Ishikawa (cell line): ENCODE measurements around the gene NCOA7.

Experiments
- CEBPB ChIP-seq: IDR thresholded peaks from 2 replicates; pipeline ENCODE4 v1.6.1; 2012
- CREB1 ChIP-seq: IDR thresholded peaks from 2 replicates; pipeline ENCODE4 v1.6.1; 2012; ENCODE audit warnings: low read depth
- EGR1 ChIP-seq: IDR thresholded peaks from 2 replicates; pipeline ENCODE4 v1.6.1; 2012
- EP300 ChIP-seq: IDR thresholded peaks from 2 replicates; pipeline ENCODE4 v1.6.1; 2012; ENCODE audit warnings: borderline replicate concordance
- FOXM1 ChIP-seq: IDR thresholded peaks from 2 replicates; pipeline ENCODE4 v1.6.1; 2012; ENCODE audit warnings: low read depth, borderline replicate concordance
- NFIC ChIP-seq: IDR thresholded peaks from 2 replicates; pipeline ENCODE4 v1.6.1; 2012
- RAD21 ChIP-seq: IDR thresholded peaks from 2 replicates; pipeline ENCODE4 v1.6.1; 2012; ENCODE audit warnings: low read depth
- TAF1 ChIP-seq: IDR thresholded peaks from 2 replicates; pipeline ENCODE4 v1.6.1; 2012; ENCODE audit warnings: low read depth, mild to moderate bottlenecking
- TCF12 ChIP-seq: IDR thresholded peaks from 2 replicates; pipeline ENCODE4 v1.6.1; 2012; ENCODE audit warnings: low read depth
- TEAD4 ChIP-seq: IDR thresholded peaks from 2 replicates; pipeline ENCODE4 v1.6.1; 2012
- YY1 ChIP-seq: IDR thresholded peaks from 2 replicates; pipeline ENCODE4 v1.6.1; 2012; ENCODE audit warnings: low read depth
- ZBTB7A ChIP-seq: IDR thresholded peaks from 2 replicates; pipeline ENCODE4 v1.6.1; 2012; ENCODE audit warnings: low read depth
- TF ChIP-seq, protein P1 (sequence below): IDR thresholded peaks from 2 replicates; pipeline ENCODE4 v1.6.1; 2012
- TF ChIP-seq, protein P2 (sequence below): IDR thresholded peaks from 2 replicates; pipeline ENCODE4 v1.6.1; 2012
- TF ChIP-seq, protein P3 (sequence below): IDR thresholded peaks from 2 replicates; pipeline ENCODE4 v1.6.1; 2012; ENCODE audit warnings: low read depth, mild to moderate bottlenecking

Gene NCOA7

DNA sequence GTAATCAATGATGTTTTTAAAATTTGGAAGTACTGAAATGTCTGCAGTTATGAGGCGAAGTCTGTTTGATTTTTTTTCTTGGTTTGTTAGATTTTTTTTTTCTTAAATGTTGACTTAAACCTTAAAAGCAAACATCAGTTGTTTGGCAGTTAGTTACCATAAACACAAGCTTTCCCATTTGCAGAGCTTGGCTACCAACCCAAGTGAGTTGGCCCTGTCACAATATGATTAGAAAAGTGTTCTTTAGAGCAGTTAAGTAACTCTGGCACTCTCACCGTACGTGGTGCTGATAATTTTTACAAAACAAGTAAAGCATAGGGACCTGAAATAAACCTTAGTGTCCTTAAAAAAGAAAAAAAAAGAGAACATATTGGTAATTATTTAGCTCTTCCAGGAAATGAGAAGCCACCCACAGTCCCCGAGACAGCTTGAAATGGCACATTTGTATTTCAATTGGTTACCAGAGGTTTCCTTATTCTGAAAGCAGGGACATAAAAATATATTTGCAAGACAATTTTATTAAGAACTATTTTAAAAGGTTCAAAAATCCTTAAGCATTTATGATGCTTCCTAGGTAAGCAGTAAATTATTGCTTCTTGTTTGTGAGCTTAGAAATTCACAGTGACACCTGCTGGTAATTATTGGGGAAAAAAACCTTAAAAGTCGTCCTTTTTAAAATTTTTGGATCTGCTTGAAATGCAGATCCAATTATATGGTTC, 37.4 kb upstream of the NCOA7 start:
- TF ChIP-seq ZBTB7A (no peak), RAD21 (peak; percentile 41; the same call in 1 of the 2 replicates)

DNA sequence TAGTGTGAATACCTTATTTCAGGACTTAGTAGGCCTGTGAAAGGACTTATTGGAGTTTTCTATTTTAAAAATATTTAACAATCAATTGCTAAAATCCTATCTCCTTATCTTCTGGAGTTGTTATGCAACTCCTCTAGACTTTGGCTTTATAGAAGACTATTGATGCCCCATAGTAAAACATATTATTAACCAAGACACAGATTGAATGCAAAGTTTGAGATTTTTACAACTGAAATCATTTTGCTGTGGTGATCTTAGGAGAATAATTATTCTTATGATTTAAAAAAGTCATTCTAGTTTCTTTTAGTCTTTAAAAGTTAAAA, 36.9 kb upstream of the NCOA7 start:
- no peak for TF ChIP-seq NFIC
- no peak for TF ChIP-seq TCF12
- TF ChIP-seq TEAD4 = no peak
- TF ChIP-seq, protein P1, sequence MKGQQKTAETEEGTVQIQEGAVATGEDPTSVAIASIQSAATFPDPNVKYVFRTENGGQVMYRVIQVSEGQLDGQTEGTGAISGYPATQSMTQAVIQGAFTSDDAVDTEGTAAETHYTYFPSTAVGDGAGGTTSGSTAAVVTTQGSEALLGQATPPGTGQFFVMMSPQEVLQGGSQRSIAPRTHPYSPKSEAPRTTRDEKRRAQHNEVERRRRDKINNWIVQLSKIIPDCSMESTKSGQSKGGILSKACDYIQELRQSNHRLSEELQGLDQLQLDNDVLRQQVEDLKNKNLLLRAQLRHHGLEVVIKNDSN = no peak

DNA sequence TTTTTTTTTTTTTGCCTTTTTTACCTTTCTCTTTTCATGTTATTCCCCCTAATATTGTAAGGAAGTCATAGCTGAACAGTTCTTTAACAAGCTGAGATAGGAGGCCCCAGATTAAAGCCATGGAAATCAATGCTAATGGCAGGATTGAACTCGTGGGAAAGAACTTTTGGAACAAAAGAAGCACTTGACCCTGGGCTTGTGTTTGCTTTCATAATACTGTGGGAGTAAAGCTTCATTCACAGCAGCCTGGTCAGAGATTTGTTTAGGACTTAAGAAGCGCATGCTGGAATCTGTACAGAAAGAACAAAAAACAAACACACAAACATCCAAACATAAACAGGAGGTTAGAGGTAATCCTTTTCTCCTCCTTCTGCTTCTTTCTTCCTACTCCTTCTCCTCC, 36.2 kb upstream of the NCOA7 start:
- TF ChIP-seq, protein P2, sequence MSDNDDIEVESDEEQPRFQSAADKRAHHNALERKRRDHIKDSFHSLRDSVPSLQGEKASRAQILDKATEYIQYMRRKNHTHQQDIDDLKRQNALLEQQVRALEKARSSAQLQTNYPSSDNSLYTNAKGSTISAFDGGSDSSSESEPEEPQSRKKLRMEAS = no peak
- TF ChIP-seq TEAD4 = no peak
- no peak for TF ChIP-seq FOXM1
- TF ChIP-seq CEBPB = no peak
- TF ChIP-seq TCF12 = no peak
- TF ChIP-seq ZBTB7A = no peak
- no peak for TF ChIP-seq CREB1

DNA sequence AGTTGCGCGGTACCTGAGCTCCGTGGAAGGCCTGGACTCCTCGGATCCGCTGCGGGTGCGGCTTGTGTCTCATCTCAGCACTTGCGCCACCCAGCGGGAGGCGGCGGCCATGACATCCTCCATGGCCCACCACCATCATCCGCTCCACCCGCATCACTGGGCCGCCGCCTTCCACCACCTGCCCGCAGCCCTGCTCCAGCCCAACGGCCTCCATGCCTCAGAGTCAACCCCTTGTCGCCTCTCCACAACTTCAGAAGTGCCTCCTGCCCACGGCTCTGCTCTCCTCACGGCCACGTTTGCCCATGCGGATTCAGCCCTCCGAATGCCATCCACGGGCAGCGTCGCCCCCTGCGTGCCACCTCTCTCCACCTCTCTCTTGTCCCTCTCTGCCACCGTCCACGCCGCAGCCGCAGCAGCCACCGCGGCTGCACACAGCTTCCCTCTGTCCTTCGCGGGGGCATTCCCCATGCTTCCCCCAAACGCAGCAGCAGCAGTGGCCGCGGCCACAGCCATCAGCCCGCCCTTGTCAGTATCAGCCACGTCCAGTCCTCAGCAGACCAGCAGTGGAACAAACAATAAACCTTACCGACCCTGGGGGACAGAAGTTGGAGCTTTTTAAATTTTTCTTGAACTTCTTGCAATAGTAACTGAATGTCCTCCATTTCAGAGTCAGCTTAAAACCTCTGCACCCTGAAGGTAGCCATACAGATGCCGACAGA, 31.4 kb upstream of the NCOA7 start:
- TF ChIP-seq, protein P3, sequence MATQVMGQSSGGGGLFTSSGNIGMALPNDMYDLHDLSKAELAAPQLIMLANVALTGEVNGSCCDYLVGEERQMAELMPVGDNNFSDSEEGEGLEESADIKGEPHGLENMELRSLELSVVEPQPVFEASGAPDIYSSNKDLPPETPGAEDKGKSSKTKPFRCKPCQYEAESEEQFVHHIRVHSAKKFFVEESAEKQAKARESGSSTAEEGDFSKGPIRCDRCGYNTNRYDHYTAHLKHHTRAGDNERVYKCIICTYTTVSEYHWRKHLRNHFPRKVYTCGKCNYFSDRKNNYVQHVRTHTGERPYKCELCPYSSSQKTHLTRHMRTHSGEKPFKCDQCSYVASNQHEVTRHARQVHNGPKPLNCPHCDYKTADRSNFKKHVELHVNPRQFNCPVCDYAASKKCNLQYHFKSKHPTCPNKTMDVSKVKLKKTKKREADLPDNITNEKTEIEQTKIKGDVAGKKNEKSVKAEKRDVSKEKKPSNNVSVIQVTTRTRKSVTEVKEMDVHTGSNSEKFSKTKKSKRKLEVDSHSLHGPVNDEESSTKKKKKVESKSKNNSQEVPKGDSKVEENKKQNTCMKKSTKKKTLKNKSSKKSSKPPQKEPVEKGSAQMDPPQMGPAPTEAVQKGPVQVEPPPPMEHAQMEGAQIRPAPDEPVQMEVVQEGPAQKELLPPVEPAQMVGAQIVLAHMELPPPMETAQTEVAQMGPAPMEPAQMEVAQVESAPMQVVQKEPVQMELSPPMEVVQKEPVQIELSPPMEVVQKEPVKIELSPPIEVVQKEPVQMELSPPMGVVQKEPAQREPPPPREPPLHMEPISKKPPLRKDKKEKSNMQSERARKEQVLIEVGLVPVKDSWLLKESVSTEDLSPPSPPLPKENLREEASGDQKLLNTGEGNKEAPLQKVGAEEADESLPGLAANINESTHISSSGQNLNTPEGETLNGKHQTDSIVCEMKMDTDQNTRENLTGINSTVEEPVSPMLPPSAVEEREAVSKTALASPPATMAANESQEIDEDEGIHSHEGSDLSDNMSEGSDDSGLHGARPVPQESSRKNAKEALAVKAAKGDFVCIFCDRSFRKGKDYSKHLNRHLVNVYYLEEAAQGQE = no peak
- TF ChIP-seq FOXM1 = no peak
- no peak for TF ChIP-seq EGR1
- TF ChIP-seq TCF12 = no peak
- no peak for TF ChIP-seq ZBTB7A
- TF ChIP-seq NFIC = no peak
- TF ChIP-seq YY1 = no peak
- TF ChIP-seq RAD21 = no peak
- no peak for TF ChIP-seq CEBPB
- TF ChIP-seq TEAD4 = no peak
- no peak for TF ChIP-seq EP300
- TF ChIP-seq, protein P1 = no peak
- TF ChIP-seq, protein P2 = no peak
- no peak for TF ChIP-seq CREB1
- TF ChIP-seq TAF1 = no peak

DNA sequence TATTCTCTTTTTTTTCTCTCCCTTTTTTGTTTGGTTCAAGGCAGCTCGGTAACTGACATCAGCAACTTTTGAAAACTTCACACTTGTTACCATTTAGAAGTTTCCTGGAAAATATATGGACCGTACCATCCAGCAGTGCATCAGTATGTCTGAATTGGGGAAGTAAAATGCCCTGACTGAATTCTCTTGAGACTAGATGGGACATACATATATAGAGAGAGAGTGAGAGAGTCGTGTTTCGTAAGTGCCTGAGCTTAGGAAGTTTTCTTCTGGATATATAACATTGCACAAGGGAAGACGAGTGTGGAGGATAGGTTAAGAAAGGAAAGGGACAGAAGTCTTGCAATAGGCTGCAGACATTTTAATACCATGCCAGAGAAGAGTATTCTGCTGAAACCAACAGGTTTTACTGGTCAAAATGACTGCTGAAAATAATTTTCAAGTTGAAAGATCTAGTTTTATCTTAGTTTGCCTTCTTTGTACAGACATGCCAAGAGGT, 30.8 kb upstream of the NCOA7 start:
- TF ChIP-seq, protein P1 = no peak
- TF ChIP-seq CEBPB = no peak
- no peak for TF ChIP-seq NFIC
- TF ChIP-seq TCF12 = no peak

DNA sequence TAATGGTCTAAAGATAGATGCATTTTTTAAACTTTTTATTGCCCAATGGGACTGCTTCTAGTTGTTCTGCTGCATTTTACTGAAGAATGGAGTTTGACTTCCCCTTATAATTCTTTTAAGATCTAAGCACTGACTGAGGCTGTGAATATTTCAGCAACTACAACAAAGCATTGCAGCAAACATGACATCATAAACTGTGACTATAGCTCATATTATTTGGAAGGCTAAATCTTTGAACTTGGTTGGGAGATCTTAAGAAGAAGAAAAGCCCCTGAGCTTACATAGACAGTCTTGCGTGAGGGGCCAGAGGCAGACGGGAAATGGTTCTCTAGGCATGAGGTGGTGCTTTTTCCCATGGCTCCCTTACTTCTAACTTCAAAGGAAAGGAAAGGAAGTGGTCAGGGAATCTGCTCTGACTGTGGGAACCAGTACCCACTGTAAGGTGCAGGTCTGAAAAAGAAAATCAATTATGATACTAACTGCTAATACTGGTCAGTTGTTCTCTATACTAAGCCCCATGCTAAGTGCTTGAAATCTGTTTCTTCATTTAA, 26.6 kb upstream of the NCOA7 start:
- TF ChIP-seq, protein P1 = no peak
- TF ChIP-seq EP300 (no peak), NFIC (no peak), CREB1 (no peak), RAD21 (no peak), FOXM1 (no peak), ZBTB7A (no peak), CEBPB (no peak), YY1 (no peak), TCF12 (no peak), TEAD4 (no peak), TAF1 (no peak), EGR1 (no peak)
- TF ChIP-seq, protein P3 = no peak
- TF ChIP-seq, protein P2 = no peak
